Measurements from ENCODE around the gene ATP5MK.
A peak's percentile ranks its signal among the peaks of the same experiment; 100 is the strongest.
"Not testable (repeated sequence)": the region's sequence is repeated elsewhere in the genome, so short reads cannot be mapped to it uniquely, and the experiment has no call there.

The ATP5MK gene

GRCh38 chr10:103367379-103367781, 28.9 kb downstream of the ATP5MK start:
- peaks cover 2% of the 10 kb centered on the region for H3K36me3 Mint-ChIP-seq (ENCODE audit: low read depth)
- H3K4me3 Mint-ChIP-seq, result peak overlapping the region; percentile 97
- no peaks in the 10 kb centered on the region for H3K27me3 Mint-ChIP-seq (ENCODE audit: low read depth)
- peak overlapping the region; percentile 92 for H3K27ac Mint-ChIP-seq
- no peaks in the 10 kb centered on the region for H3K9me3 Mint-ChIP-seq
- peaks cover 18% of the 10 kb centered on the region for H3K4me1 Mint-ChIP-seq (ENCODE audit: low read depth)

DNA sequence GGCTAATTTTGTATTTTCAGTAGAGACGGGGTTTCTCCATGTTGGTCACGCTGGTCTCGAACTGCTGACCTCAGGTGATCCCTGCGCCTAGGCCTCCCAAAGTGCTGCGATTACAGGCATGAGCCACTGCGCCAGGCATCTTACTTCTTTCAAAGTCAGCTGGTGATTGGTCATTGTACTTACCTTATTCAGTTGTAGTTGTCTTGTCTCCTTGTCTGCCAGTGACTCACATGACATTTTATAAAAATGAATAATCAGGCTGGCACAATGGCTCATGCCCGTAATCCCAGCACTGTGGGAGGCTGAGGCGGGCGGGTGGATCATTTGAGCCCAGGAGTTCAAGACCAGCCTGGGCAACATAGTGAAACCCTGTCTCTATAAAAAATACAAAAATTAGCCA, 35.5 kb downstream of the ATP5MK start:
- H3K36me3 Mint-ChIP-seq (ENCODE audit: low read depth); H3K27ac Mint-ChIP-seq; H3K4me1 Mint-ChIP-seq (ENCODE audit: low read depth); H3K4me3 Mint-ChIP-seq; H3K9me3 Mint-ChIP-seq; H3K27me3 Mint-ChIP-seq (ENCODE audit: low read depth): not testable (repeated sequence)

GRCh38 chr10:103359493-103359892, 36.8 kb downstream of the ATP5MK start:
- H3K27me3 Mint-ChIP-seq (ENCODE audit: low read depth); H3K4me3 Mint-ChIP-seq; H3K36me3 Mint-ChIP-seq (ENCODE audit: low read depth); H3K9me3 Mint-ChIP-seq; H3K27ac Mint-ChIP-seq; H3K4me1 Mint-ChIP-seq (ENCODE audit: low read depth): not testable (repeated sequence)

DNA sequence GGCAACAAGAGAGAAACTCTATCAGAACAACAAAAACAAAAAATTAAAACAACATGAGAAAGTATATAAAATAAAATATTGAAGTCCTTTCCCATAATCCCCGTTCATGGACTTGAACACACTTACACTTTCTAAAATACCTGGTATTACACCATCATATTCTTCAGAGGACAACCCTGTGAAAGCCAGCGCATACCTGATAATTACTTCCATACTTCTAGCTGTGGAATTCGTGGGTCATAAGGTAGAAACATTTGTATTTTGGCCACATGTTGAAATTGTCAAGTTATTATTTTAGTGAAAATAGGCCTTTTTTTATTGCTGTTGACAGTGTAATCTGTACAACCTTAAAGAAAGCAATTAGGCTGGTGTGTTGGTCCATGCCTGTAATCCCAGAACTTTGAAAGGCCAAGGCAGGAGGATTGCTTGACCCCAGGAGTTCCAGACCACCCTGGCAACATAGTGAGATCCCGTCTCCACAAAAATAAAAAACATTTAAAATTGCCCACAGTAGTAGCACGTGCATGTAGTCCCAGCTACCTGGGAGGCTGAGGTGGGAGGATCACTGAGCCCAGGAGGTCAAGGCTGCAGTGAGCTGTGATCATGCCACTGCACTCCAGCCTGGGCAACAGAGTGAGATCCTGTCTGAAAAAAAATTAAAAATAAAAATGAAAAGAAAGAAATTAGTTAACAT, 40.2 kb downstream of the ATP5MK start:
- no peaks in the 10 kb centered on the region for H3K36me3 Mint-ChIP-seq (ENCODE audit: low read depth)
- no peaks in the 10 kb centered on the region for H3K9me3 Mint-ChIP-seq
- no peaks in the 10 kb centered on the region for H3K27me3 Mint-ChIP-seq (ENCODE audit: low read depth)
- no peak overlapping the region for H3K27ac Mint-ChIP-seq
- H3K4me1 Mint-ChIP-seq (ENCODE audit: low read depth), result peaks cover 5% of the 10 kb centered on the region
- no peak overlapping the region for H3K4me3 Mint-ChIP-seq

- H3K27ac Mint-ChIP-seq; H3K36me3 Mint-ChIP-seq (ENCODE audit: low read depth); H3K4me1 Mint-ChIP-seq (ENCODE audit: low read depth); H3K4me3 Mint-ChIP-seq; H3K9me3 Mint-ChIP-seq; H3K27me3 Mint-ChIP-seq (ENCODE audit: low read depth): not testable (repeated sequence)
Observed at GRCh38 chr10:103354567-103354966, 41.7 kb downstream of the ATP5MK start.

GRCh38 chr10:103353281-103353680, 43.0 kb downstream of the ATP5MK start:
- Mint-ChIP-seq H3K4me1 (ENCODE audit: low read depth) (peaks cover 7% of the 10 kb centered on the region), H3K4me3 (no peak overlapping the region), H3K27ac (no peak overlapping the region), H3K9me3 (no peaks in the 10 kb centered on the region), H3K36me3 (ENCODE audit: low read depth) (peaks cover 3% of the 10 kb centered on the region), H3K27me3 (ENCODE audit: low read depth) (no peaks in the 10 kb centered on the region)

DNA sequence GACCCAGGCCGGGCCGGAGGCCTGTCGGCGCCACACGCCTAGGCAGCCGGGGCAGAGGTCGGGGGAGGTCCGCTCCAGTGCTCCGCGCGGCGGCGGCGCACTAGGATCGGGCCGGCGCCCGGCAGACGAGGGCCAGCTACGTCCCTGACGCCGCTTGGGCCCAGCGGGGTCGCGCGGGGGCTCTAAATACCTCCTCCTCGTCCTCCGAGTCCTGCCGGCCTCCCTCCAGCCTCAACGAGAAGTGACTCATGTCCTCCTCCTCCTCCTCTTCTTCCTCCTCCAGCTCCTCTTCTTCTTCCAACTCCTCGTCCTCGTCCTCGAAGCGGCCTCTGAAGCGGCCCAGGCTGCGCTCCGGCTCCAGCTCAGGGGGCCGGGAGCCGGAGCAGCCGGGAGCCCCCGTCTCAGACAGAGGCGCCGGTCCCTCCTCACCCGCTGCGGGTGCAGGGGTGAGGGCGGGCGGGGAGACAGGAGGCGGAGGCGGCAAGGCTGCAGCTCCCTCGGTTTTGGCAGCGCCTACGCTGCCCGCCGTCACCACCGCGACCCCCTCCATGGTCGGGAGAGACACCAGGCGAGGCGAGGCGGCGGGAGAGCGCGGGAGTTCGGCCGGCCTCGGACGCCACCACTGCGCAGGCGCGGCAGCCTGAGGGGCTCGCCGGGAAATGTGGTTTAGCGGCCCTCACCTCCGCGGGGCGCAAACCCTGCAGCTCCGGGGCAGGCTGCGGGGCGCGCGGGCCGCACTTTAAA, 45.6 kb downstream of the ATP5MK start, which contains the start of gene PCGF6:
TSS of gene PCGF6 (minus strand) at position 624 of the 744 bp plus-strand sequence. CDS start at position 550, 74 bp downstream.
- peak within 1 kb of the TSS; percentile 88 for H3K27ac Mint-ChIP-seq
- peaks cover 12% of the 10 kb centered on the region for H3K36me3 Mint-ChIP-seq (ENCODE audit: low read depth)
- H3K9me3 Mint-ChIP-seq, result no peaks in the 10 kb centered on the region
- peak within 1 kb of the TSS; percentile 93 for H3K4me3 Mint-ChIP-seq
- peaks cover 7% of the 10 kb centered on the region for H3K4me1 Mint-ChIP-seq (ENCODE audit: low read depth)
- no peaks in the 10 kb centered on the region for H3K27me3 Mint-ChIP-seq (ENCODE audit: low read depth)

DNA sequence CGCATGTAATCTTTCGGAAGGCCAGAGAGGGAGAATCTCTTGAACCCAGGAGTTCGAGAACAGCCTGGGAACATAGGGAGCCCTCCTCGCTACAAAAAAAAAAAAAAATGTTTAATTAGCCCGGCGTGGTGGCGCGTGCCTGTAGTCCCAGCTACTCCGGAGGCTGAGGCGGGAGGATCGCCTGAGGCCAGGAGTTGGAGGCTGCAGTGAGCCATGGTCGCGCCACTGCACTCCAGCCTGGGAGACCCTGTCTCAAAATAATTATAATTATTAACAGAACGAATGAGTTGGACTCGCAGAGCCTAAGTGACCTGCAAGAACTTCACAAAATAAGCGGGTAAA, 46.1 kb downstream of the ATP5MK start:
- H3K27ac Mint-ChIP-seq, result peak overlapping the region; percentile 5
- H3K9me3 Mint-ChIP-seq, result no peaks in the 10 kb centered on the region
- H3K36me3 Mint-ChIP-seq (ENCODE audit: low read depth), result peaks cover 13% of the 10 kb centered on the region
- H3K4me3 Mint-ChIP-seq, result peak overlapping the region; percentile 93
- peaks cover 7% of the 10 kb centered on the region for H3K4me1 Mint-ChIP-seq (ENCODE audit: low read depth)
- H3K27me3 Mint-ChIP-seq (ENCODE audit: low read depth), result no peaks in the 10 kb centered on the region

Measured in T-helper 1 cell treated with Interleukin-12 subunit alpha and Interleukin-12 subunit beta and Interleukin-4 antibody, amounts not matched to agents 30 μg/mL and 1 μg/mL, for 36 hours (primary cell).